HG02571 (cell line): Measurements from ENCODE around the gene VCP.
A peak's percentile ranks its signal among the peaks of the same experiment; 100 is the strongest.

Experiments
- ATAC-seq: cut with Tn5 transposase; IDR thresholded peaks from one replicate; pipeline ENCODE4 v1.9.1; 2021; ENCODE audit warnings: mild to moderate bottlenecking, moderate library complexity; ENCODE audit not compliant: unreplicated experiment

VCP gene

DNA sequence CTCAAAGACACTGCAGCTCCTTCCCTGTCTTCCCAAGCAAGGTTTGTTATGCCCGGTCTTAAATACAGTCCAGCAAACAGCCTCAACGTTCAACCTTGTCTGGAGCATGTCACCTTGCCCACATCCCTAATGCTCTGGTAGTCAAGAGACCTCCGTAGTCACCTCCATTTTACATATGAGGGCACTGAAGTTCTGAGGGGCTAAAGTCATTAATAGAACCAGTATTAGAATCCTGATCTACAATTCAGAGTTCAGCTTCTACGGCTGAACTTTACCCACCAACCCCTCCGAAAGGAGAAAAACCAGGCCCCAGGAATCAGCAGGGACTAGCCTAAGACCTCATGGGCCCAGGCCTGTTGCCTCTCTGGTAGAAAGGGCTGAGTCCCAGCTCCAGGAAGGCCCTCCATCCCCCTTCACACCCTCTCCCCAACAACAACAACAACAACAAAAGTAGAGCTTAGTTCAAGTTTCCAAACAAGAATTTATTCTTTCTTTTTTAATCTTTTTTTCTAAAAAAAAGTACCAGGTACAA lies 31.3 kb upstream of the VCP start:
- no peak for ATAC-seq

- peak; percentile 97 for ATAC-seq
Measured at GRCh38 chr9:35102769-35103659, 30.6 kb upstream of the VCP start, which contains the start of gene STOML2. Gene STOML2, minus strand, starts transcription at chr9:35103131. Its CDS starts 37 bp downstream, at chr9:35103094.

DNA sequence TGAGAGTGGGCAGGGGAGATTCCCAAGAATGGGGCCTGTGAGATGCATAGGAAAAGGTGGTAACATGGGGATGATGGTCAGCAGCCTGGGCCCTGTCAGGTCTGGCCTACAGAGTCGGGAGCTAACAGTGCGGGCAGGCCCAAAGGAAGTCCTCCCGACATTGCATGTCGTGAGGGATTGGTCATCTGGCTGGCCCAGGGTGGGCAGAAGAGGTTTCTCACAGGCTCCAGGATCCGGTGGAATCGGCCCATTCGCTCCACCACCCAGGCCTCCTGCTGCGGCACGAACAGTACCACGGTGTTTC lies 30.0 kb upstream of the VCP start:
- ATAC-seq: no peak

DNA sequence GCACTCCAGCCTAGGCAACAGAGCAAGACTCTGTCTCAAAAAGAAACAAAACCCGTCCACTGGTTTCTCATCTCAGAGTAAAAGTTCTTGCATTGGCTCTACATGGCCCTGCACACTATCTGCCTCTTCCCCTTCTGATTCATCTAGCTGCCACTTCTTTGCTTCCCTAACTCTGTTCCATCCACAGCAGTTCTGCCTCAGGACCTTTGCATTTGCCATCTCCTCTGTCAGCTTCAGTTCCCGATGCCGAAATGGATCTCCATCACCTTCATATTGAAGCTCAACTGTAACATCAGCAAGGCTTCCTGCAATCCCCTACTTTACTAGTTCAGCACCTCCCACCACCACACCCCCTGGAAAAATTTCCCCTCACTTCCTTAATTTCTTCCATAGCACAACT lies 25.1 kb upstream of the VCP start:
- ATAC-seq: no peak

- peak; percentile 85 for ATAC-seq
Measured at GRCh38 chr9:35096035-35096849, 23.8 kb upstream of the VCP start, which contains the start of gene PIGO. Gene PIGO, minus strand, starts transcription at chr9:35096591. Its CDS starts 1,026 bp downstream, at chr9:35095565.

DNA sequence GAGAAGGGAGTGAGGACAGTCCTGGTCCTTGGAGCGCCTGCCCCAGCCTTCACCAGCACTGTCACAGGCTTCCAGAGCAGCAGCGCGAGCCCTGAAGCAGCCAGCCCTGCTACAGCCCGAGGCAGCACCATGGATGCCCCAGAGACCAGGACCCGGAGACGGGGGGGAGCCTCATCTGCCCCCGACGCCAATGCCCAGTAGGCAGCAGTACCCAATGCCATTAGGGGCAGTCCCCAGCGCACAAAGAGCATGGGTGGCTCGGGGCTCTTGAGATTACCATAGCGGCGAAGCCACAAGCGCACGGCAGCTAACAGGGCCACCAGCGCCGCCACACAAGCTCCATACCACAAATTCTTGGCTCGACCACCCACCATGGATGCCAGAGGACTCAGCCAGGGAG lies 19.1 kb upstream of the VCP start:
- ATAC-seq: no peak

DNA sequence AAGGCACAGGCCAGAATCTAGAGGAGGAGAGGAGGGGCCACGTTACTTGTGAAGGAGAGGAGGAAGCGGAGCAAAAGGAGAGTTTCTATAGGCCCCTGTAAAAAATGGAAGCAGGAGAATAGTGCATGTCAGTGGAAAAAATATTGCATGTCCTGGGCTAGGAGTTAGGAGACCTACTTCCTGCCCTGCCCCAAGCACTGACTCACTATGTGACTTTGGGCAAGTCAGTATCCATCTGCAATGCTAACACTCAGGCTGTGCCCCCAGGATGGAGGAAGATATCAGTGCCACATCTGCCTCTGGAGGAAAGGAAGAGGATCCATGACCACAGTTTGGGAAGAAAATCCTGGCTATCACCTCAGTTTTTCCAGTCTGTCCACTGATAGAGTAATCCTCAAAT lies 17.0 kb upstream of the VCP start:
- ATAC-seq: no peak

GRCh38 chr9:35085078-35085477 lies 12.7 kb upstream of the VCP start:
- ATAC-seq: no peak

DNA sequence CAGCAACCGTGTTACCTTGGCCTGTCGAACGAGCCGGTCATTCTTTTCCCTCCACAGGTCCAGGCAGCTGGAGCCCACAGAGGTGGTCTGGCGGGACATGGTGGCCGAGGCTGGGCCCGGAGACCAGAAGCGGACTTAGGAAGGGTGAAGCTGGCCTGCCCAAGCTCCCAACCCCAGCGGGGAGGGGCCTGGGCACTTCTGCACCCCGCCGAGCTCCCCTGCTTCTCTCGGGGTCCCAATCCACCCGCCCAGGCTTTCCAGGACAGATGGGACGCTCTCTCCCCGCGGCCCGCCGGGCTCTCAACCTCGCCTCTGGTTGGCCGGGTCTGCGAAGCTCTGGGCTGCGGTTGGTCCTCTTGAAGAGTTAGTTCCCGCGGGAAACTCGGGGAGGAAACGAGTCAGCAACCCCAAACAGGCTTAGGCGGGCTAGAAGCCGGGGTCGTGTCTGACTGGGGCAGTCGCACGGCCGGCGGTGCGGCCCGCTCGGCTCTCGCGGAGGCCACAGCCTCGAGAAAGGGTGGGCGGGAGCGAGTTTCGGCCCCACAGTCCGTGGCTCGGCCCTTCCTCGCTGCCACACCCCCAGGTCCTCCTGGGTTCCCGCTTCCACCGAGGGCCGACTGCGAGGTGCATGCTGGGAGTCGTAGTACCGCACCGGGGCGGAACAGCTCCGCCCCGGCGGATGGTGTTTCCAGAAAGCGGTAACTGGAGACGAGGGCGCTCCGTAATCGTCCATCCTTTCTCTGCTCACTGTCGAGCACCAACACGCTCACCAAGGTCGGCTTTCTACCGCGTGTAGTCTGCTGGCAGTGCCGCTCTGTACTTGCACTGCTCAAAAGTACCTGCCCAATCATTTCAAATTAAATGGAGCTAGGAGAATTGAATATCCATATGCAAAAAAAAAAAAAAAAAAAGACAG lies 7.3 kb upstream of the VCP start, which contains the start of gene FANCG:
Gene FANCG, minus strand, starts transcription at position 517 of the 916 bp plus-strand sequence. Its CDS starts 418 bp downstream, at position 99.
- ATAC-seq: peak; percentile 88

GRCh38 chr9:35079041-35079425 lies 6.6 kb upstream of the VCP start:
- no peak for ATAC-seq

GRCh38 chr9:35078066-35078465 lies 5.6 kb upstream of the VCP start:
- ATAC-seq: no peak

DNA sequence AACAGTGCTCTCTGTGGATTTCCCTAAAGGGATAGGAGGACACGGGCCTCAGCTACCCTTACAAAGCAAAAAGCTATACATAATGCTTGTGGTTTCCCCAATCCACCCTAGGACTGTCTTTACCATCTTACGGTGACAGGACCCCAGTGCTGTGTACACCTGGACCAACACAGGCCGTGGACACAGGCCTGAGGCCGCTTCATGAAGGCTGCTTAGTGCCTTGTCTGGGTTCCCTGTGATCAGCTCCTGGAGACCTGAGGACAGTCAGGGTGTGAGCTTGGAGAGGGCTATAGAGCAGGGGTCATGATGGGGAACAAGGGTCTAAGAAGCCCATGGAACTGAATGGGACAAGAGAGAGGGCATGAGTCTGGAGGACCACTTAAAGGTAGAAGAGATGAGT lies 4.4 kb upstream of the VCP start:
- no peak for ATAC-seq

GRCh38 chr9:35075358-35075757 lies 2.9 kb upstream of the VCP start:
- ATAC-seq: no peak

- no peak for ATAC-seq
Measured at GRCh38 chr9:35074791-35075190, 2.4 kb upstream of the VCP start.

- ATAC-seq: no peak
Measured at GRCh38 chr9:35074141-35074540, 1.7 kb upstream of the VCP start.

GRCh38 chr9:35073279-35073612 lies 821 bp upstream of the VCP start:
- ATAC-seq: no peak

GRCh38 chr9:35071814-35072460 lies 488 bp downstream of the VCP start:
- ATAC-seq: peak; percentile 39

DNA sequence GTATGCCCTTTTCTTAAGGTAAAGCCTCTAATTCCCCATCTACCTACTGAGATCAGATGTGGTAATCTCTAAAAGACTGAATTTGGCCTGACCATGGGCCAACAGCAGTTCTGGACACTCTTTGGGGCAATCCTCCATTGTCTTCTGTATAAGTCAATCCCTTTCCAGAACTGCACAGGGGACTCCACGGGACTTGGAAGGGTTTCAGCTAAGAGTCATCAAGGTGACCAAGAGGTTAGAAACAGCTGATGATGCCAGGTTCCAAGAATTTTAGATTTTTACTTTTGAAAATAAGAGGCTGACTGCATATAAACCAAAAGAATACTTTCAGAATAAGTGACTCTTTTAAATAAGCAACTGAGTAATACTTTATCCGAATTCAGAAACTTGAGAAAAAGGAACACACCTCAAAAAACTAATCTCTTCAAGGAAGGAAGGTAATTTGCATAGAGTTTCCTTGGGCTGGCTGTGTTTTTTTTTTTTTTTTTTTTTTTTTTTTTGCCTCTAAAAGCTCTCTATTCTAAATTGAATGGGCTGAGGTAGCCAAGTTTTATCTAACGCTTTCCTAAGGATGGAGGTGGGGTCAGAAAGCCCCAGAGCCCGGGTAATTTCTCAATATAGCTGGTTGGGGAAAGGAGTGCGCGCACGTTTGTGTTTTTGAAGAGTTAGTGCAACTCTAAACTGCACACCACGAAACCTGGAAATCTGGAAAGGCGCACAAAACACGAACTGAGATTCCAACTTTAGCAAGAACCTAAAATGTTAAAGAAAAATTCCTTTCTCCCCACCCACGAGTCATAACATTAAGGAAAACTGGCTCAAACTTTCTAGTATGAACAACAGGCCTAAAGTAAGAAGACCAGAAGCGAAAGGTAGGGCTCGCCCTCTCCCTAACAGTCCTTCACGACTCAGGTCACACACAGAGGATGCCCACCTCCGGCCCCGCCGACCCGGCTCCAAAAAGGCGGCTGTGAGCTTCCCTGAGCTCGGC lies 1.3 kb downstream of the VCP start:
- no peak for ATAC-seq

GRCh38 chr9:35069020-35069419 lies 3.4 kb downstream of the VCP start:
- no peak for ATAC-seq
